Natural killer cell (primary cell): ENCODE results near the gene TRAF3. TPM values are rescaled to one million over a fixed set of nuclear protein-coding genes. Genes with fewer than 3 reads are reported as not detected.

Experiments
- ATAC-seq, 3 donors: fragments of 150-1000 bp in 2 of 3; fragments of 200-7000 bp in 1 of 3; cut with Tn5 transposase; 1 replicate in 1 of 3; 2 replicates in 2 of 3; pipeline ENCODE4 v1.10.0; 2021; ENCODE audit warnings: mild to moderate bottlenecking in 2 of 3, moderate library complexity in 2 of 3
- DNase-seq, 2 donors: peaks; one replicate each; pipeline versions ENCODE4 v3.0.0 to v3.0.0-alpha.2; 2013 to 2021; ENCODE audit warnings: mixed read lengths in 1 of 2
- H3K27ac ChIP-seq: one replicate; pipeline ENCODE4 v1.5.1; 2013; ENCODE audit warnings: mild to moderate bottlenecking, low read length
- H3K27me3 ChIP-seq: one replicate; pipeline ENCODE4 v1.6.1; 2013; ENCODE audit warnings: low read length; ENCODE audit not compliant: control insufficient read depth, insufficient read depth
- H3K36me3 ChIP-seq: one replicate; pipeline ENCODE4 v1.6.1; 2013; ENCODE audit warnings: low read length; ENCODE audit not compliant: control insufficient read depth, insufficient read depth
- H3K4me1 ChIP-seq: one replicate; pipeline ENCODE4 v1.6.1; 2013; ENCODE audit warnings: low read length; ENCODE audit not compliant: control insufficient read depth, insufficient read depth
- H3K4me3 ChIP-seq: one replicate; pipeline ENCODE4 v1.5.1; 2013; ENCODE audit warnings: low read length
- H3K9me3 ChIP-seq: one replicate; pipeline ENCODE4 v1.6.1; 2013; ENCODE audit warnings: low read length; ENCODE audit not compliant: control insufficient read depth, insufficient read depth
- H3K27ac Mint-ChIP-seq, 2 donors: one replicate each; pipeline ENCODE4 v1.8.0; 2022; ENCODE audit warnings: mild to moderate bottlenecking in 2 of 2, mixed read lengths in 2 of 2, moderate library complexity in 1 of 2
- H3K27me3 Mint-ChIP-seq, 2 donors: one replicate each; pipeline ENCODE4 v1.8.0; 2022; ENCODE audit warnings: low read depth in 2 of 2, mixed read lengths in 2 of 2
- H3K36me3 Mint-ChIP-seq: one replicate; pipeline ENCODE4 v1.8.0; 2022; ENCODE audit warnings: mixed read lengths
- H3K4me1 Mint-ChIP-seq, 2 donors: one replicate each; pipeline ENCODE4 v1.8.0; 2022; ENCODE audit warnings: mixed read lengths in 2 of 2
- H3K4me3 Mint-ChIP-seq: one replicate; pipeline ENCODE4 v1.8.0; 2022; ENCODE audit warnings: mild to moderate bottlenecking, moderate library complexity, mixed read lengths
- H3K9me3 Mint-ChIP-seq, 2 donors: one replicate each; pipeline ENCODE4 v1.8.0; 2022; ENCODE audit warnings: mixed read lengths in 2 of 2
- WGBS: methylation state at CpG from one replicate; pipeline ENCODE4 v1.1.7; 2013; ENCODE audit warnings: missing lambda C conversion rate; ENCODE audit not compliant: insufficient coverage; 5-methylcytosine and 5-hydroxymethylcytosine counted together
- intact Hi-C: fragments of 100-400 bp; cut with micrococcal nuclease; formaldehyde crosslinking; loops from one replicate; pipeline ENCODE4 v1.14.2; 2022
- total RNA-seq, 4 donors: library from RNA; stranded (reverse); fragments of 120-200 nt in 1 of 4; gene quantifications; one replicate each; pipeline versions ENCODE4 v1.2.3 to v1.2.4, GENCODE V29; 2013 to 2022
- TF ChIP-seq, protein P1 (sequence below): fragments of 200-600 bp; IDR thresholded peaks from one replicate; pipeline ENCODE4 v1.8.0; 2022; ENCODE audit warnings: antibody characterized with exemption

TRAF3 gene
- total RNA-seq, 3 donors from 2014 or later (not counting 1 experiment from before 2014, with no cell fraction given) = 21.0 to 31.6 (median 23.5) TPM

DNA sequence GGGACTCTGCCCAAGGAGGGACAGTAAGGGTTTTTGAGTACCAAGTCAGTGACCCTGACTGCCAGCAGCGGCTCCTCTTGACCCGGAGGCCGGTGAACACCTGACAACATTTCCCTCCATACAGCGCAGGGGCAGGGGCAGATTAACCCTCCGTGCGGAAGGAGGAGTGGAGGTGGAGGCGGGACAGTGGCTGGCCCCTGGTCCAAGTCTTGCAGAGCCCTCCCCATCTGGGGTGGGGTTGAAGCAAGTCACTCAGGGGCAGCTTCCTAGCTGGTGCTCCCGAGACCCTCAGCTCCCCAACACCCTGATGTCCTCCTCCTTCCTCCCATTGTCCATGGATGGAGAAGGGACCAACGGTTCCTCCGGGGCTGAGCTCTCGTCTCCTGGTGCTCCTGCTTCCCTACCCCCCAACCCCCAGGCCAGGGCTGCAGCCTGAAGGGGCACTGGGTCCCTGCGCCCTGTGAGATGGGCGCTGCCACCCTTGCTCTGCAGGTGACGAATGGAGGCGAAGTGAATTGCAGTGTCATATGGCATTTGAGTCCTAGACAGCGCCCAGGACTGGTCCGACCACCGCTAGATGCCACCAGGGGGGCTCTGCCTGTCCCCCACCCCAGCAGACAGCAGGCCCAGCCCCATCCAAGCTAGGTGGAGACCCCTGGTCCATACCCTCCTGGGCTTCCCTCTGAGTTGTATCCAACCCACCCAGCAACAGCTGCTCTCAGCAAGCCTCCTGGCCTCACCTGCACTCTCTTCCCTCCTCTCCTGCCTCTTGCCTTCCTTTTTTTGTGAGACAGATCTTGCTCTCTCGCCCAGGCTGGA is 138.3 kb downstream of the TRAF3 start:
- TF ChIP-seq, protein P1, sequence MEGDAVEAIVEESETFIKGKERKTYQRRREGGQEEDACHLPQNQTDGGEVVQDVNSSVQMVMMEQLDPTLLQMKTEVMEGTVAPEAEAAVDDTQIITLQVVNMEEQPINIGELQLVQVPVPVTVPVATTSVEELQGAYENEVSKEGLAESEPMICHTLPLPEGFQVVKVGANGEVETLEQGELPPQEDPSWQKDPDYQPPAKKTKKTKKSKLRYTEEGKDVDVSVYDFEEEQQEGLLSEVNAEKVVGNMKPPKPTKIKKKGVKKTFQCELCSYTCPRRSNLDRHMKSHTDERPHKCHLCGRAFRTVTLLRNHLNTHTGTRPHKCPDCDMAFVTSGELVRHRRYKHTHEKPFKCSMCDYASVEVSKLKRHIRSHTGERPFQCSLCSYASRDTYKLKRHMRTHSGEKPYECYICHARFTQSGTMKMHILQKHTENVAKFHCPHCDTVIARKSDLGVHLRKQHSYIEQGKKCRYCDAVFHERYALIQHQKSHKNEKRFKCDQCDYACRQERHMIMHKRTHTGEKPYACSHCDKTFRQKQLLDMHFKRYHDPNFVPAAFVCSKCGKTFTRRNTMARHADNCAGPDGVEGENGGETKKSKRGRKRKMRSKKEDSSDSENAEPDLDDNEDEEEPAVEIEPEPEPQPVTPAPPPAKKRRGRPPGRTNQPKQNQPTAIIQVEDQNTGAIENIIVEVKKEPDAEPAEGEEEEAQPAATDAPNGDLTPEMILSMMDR = no peak
- Histone ChIP-seq H3K36me3 (peaks cover 2% of the 10 kb centered on the region), H3K27ac (no peak overlapping the region), H3K9me3 (no peaks in the 10 kb centered on the region), H3K4me3 (no peak overlapping the region), H3K4me1 (peaks cover 17% of the 10 kb centered on the region), H3K27me3 (no peaks in the 10 kb centered on the region)
- Mint-ChIP-seq H3K27ac (no peak overlapping the region), H3K9me3 (no peaks in the 10 kb centered on the region), H3K36me3 (no peaks in the 10 kb centered on the region), H3K4me1 (no peaks in the 10 kb centered on the region), H3K27me3 (no peaks in the 10 kb centered on the region), H3K4me3 (no peak overlapping the region)
- intact Hi-C loops = loop anchor here (10.0 kb wide), 1 partner anchor 141 kb away; the partner anchor contains the start of gene TRAF3
- DNase-seq (no peak), ATAC-seq (no peak)
- WGBS = 93% methylated on average over 16 of the region's 19 CpGs

DNA sequence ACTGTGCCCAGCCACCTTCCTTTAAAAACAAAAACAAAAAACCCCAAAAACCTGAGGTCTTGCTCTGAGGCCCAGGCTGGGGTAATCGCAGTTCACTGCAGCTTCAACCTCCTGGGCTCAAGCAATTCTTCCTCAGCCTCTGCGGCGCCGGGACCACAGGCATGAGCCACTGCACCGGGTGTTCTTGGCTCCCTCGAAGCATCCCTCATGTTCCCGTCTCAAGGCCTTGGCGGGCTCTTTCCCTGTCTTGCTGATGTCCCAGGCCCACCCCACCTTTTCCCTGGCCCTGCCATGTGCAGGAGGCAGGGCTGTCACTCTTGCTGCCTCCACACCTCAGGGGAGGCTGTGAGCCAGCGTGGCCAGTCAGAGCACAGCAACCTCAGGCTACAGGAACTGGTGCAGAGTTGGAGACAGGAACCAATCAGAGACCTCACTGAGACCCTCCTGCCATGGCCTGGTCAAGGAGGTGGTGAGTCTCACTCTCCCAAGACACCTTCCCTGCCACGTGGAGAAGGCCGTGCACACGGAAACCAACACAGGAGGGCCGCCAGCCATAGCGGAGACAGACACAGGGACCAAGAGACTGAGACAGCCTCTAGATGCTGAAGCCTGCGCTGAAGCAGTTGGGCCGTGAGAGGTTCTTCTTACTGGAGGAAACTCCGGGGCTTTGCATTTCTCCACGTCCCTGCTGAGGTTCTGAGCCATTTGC is 139.3 kb downstream of the TRAF3 start:
- Histone ChIP-seq H3K4me1 (peaks cover 17% of the 10 kb centered on the region), H3K27me3 (no peaks in the 10 kb centered on the region), H3K4me3 (no peak overlapping the region), H3K9me3 (no peaks in the 10 kb centered on the region), H3K27ac (peak overlapping the region; percentile 26), H3K36me3 (peaks cover 2% of the 10 kb centered on the region)
- no peak overlapping the region for H3K4me3 Mint-ChIP-seq
- TF ChIP-seq, protein P1 = no peak
- DNase-seq = no peak
- no peak overlapping the region for H3K27ac Mint-ChIP-seq
- no peaks in the 10 kb centered on the region for H3K27me3 Mint-ChIP-seq
- no peaks in the 10 kb centered on the region for H3K9me3 Mint-ChIP-seq
- no peaks in the 10 kb centered on the region for H3K4me1 Mint-ChIP-seq
- no peaks in the 10 kb centered on the region for H3K36me3 Mint-ChIP-seq
- ATAC-seq = no peak
- intact Hi-C loops = loop anchor here (10.0 kb wide), 1 partner anchor 142 kb away; the partner anchor contains the start of gene TRAF3
- 75% methylated on average over 18 of the region's 18 CpGs for WGBS

DNA sequence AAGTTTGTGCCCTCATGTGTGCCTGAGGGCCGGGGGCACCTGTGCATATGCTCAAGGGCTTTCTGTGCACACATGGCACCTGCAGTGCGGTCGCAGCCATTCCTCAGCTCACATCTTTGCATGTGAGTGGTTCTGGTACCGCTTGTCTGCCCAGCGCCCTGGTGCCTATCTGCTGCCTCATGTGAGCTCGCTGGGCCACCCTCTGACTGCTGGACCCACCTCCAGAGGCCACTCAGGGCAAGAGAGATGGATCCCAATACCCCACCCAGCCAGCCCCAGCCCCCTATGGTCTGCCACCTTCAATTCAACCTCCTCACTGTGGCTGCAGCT is 139.8 kb downstream of the TRAF3 start:
- no peaks in the 10 kb centered on the region for H3K36me3 Mint-ChIP-seq
- WGBS = 73% methylated on average over 6 of the region's 6 CpGs
- H3K27ac Mint-ChIP-seq = no peak overlapping the region
- Histone ChIP-seq H3K27ac (no peak overlapping the region), H3K36me3 (peaks cover 2% of the 10 kb centered on the region), H3K27me3 (peaks cover 1% of the 10 kb centered on the region), H3K4me1 (peaks cover 17% of the 10 kb centered on the region), H3K4me3 (no peak overlapping the region), H3K9me3 (no peaks in the 10 kb centered on the region)
- H3K9me3 Mint-ChIP-seq = no peaks in the 10 kb centered on the region
- no peaks in the 10 kb centered on the region for H3K27me3 Mint-ChIP-seq
- DNase-seq (no peak), ATAC-seq (no peak)
- intact Hi-C loops = loop anchor here (10.0 kb wide), 1 partner anchor 142 kb away; the partner anchor contains the start of gene TRAF3
- TF ChIP-seq, protein P1 = no peak
- no peak overlapping the region for H3K4me3 Mint-ChIP-seq
- no peaks in the 10 kb centered on the region for H3K4me1 Mint-ChIP-seq
